OCI-LY1 (cell line): ENCODE measurements around the gene SFXN1.

Experiments used
- EZH2 ChIP-seq: fragments of 200-600 bp; sonication (generic), shearing (Covaris generic); IDR thresholded peaks from 2 replicates; pipeline ENCODE4 v1.8.0; 2017; ENCODE audit warnings: borderline replicate concordance, mixed run types, mild to moderate bottlenecking, antibody characterized with exemption, low read length, moderate library complexity, mixed read lengths
- TF ChIP-seq, protein P1 (sequence below): fragments of 200-600 bp; sonication (generic), shearing (Covaris generic); IDR thresholded peaks from 2 replicates; pipeline ENCODE4 v1.5.1; 2017; ENCODE audit warnings: mild to moderate bottlenecking, antibody characterized with exemption, low read length, moderate library complexity, mixed read lengths

DNA sequence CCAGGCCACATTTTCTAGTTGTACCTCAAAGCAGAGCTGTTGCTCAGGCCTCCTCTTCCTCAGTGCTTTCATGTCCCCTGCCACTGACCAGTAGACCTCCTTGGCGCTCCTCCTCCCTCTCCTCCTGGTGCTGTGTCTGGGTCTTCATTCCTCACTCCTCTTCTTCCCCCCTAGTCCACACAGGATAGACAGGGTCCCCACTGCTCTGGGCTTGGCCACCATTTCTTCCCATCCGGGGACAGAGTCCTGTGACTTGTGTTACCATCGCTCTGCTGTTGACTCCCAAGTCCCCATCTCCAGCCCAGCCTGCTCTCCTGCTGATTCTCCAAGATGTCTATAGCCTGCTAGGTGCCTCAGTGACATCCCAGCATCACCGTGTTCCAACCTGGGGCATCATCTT, 91.3 kb downstream of the SFXN1 start:
- no peak for TF ChIP-seq EZH2
- TF ChIP-seq, protein P1, sequence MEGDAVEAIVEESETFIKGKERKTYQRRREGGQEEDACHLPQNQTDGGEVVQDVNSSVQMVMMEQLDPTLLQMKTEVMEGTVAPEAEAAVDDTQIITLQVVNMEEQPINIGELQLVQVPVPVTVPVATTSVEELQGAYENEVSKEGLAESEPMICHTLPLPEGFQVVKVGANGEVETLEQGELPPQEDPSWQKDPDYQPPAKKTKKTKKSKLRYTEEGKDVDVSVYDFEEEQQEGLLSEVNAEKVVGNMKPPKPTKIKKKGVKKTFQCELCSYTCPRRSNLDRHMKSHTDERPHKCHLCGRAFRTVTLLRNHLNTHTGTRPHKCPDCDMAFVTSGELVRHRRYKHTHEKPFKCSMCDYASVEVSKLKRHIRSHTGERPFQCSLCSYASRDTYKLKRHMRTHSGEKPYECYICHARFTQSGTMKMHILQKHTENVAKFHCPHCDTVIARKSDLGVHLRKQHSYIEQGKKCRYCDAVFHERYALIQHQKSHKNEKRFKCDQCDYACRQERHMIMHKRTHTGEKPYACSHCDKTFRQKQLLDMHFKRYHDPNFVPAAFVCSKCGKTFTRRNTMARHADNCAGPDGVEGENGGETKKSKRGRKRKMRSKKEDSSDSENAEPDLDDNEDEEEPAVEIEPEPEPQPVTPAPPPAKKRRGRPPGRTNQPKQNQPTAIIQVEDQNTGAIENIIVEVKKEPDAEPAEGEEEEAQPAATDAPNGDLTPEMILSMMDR, result no peak
